ENCODE data around the gene POU2F1. TPM values are rescaled to one million over a fixed set of nuclear protein-coding genes. Genes with fewer than 3 reads are reported as not detected.

Gene POU2F1
- total and polyA plus RNA-seq, 2 donors (not counting 3 experiments of a cell fraction or from before 2014, with no cell fraction given) = 6.0 to 12.9 TPM

- CTCF ChIA-PET = no interaction called here
- Histone ChIP-seq H3K27ac (ENCODE audit: insufficient read depth, low read depth, low read length) (no peak overlapping the region), H3K79me2 (ENCODE audit: control insufficient read depth, insufficient read depth, low read length) (peaks cover 47% of the 10 kb centered on the region), H3K4me1 (ENCODE audit: control insufficient read depth, extremely low read depth, insufficient read depth, low read length) (no peaks in the 10 kb centered on the region), H3K36me3 (ENCODE audit: control insufficient read depth in 2 of 2, extremely low read depth in 1 of 2, insufficient read depth in 2 of 2, low read length in 2 of 2) (no peaks in the 10 kb centered on the region), H3K9me3 (replicated peaks; ENCODE audit: control insufficient read depth, insufficient read depth, low read length) (no peaks in the 10 kb centered on the region), H2AFZ (ENCODE audit: low read depth, low read length) (no peak overlapping the region), H3K27me3 (ENCODE audit: control insufficient read depth in 2 of 2, insufficient read depth in 2 of 2, low read length in 2 of 2) (no peaks in the 10 kb centered on the region), H3K9ac (replicated peaks; ENCODE audit: extremely low read depth, insufficient read depth, low read length) (no peak overlapping the region), H3K4me3 (replicated peaks in 1 of 3; ENCODE audit: insufficient read depth in 1 of 3, low read depth in 1 of 3, low read length in 3 of 3) (no peak overlapping the region), H3K4me2 (ENCODE audit: insufficient read depth, low read length) (no peak overlapping the region), H3K9me1 (replicated peaks; ENCODE audit: control insufficient read depth, extremely low read depth, insufficient read depth, low read length) (no peaks in the 10 kb centered on the region), H4K20me1 (replicated peaks; ENCODE audit: control insufficient read depth, extremely low read depth, insufficient read depth, low read length) (peaks cover 22% of the 10 kb centered on the region)
- DNase-seq (ENCODE audit: low read depth, low spot score) (no peak), FAIRE-seq (no peak)
- intact Hi-C loops (cut with micrococcal nuclease) = no loop called here
- no peak for TF ChIP-seq GATA2 (IDR thresholded peaks at IDR 0.05; ENCODE audit: insufficient read depth, insufficient read length, low read depth, low read length)
- no peak for TF ChIP-seq FOS (IDR thresholded peaks at IDR 0.05; ENCODE audit: borderline replicate concordance, insufficient read depth, low read length)
- TF ChIP-seq POLR2A (IDR thresholded peaks at IDR 0.05; ENCODE audit: low read depth, low read length) = no peak
- TF ChIP-seq CTCF (IDR thresholded peaks at IDR 0.05; ENCODE audit: extremely low read depth in 1 of 2, insufficient read depth in 1 of 2, low read depth in 1 of 2, low read length in 2 of 2) = no peak
- no peak for TF ChIP-seq JUN (IDR thresholded peaks at IDR 0.05; ENCODE audit: borderline replicate concordance, insufficient read depth, insufficient read length, low read depth)
- no peak for TF ChIP-seq MYC (IDR thresholded peaks at IDR 0.05; ENCODE audit: low read depth, low read length)
- TF ChIP-seq EZH2 (IDR thresholded peaks at IDR 0.05; ENCODE audit: borderline replicate concordance, low read depth, low read length, severe bottlenecking) = no peak
- no peak for TF ChIP-seq MAX (IDR thresholded peaks at IDR 0.05; ENCODE audit: insufficient read depth, insufficient read length)
- TF ChIP-seq POLR2AphosphoS5 (IDR thresholded peaks at IDR 0.05; ENCODE audit: insufficient read depth, low read depth, low read length) = no peak
- BruUV-seq (replicated peaks) = no TSS peak
- dilution Hi-C loops (cut with MboI; ENCODE audit: extremely low pct_ligation_motif_present, low sequenced_read_pairs) = no loop called here
- POLR2A ChIA-PET = no interaction called here
These were observed 18.0 kb downstream of the POU2F1 start for GRCh38 chr1:167238713-167239112.
